Hepatocyte (in vitro differentiated cells): ENCODE data around the gene LCP1. TPM values are rescaled to one million over a fixed set of nuclear protein-coding genes. Genes with fewer than 3 reads are reported as not detected.

Experiments
- DNase-seq: peaks from one replicate; pipeline ENCODE4 v3.0.0-alpha.2; 2016; ENCODE audit warnings: low spot score
- H2AFZ ChIP-seq: fragments of 200-600 bp; sonication (generic); 2 replicates; pipeline ENCODE4 v1.6.0; 2016; ENCODE audit warnings: antibody characterized with exemption, mild to moderate bottlenecking
- H3K27ac ChIP-seq: fragments of 200-600 bp; sonication (generic); 2 replicates; pipeline ENCODE4 v1.5.1; 2016; ENCODE audit warnings: mild to moderate bottlenecking
- H3K27me3 ChIP-seq: fragments of 200-600 bp; sonication (generic); 2 replicates; pipeline ENCODE4 v1.6.1; 2016
- H3K36me3 ChIP-seq: fragments of 200-600 bp; sonication (generic); replicated peaks from 2 replicates; pipeline ENCODE4 v1.5.1; 2016; ENCODE audit warnings: low read depth; ENCODE audit not compliant: insufficient read depth
- H3K4me1 ChIP-seq: fragments of 200-600 bp; sonication (generic); 2 replicates; pipeline ENCODE4 v1.5.1; 2016; ENCODE audit warnings: mild to moderate bottlenecking, moderate library complexity; ENCODE audit not compliant: insufficient read depth
- H3K4me2 ChIP-seq: fragments of 200-600 bp; sonication (generic); 2 replicates; pipeline ENCODE4 v1.6.0; 2016
- H3K4me3 ChIP-seq: fragments of 200-600 bp; sonication (generic); 2 replicates; pipeline ENCODE4 v1.5.1; 2016; ENCODE audit warnings: mild to moderate bottlenecking
- H3K79me2 ChIP-seq: fragments of 200-600 bp; sonication (generic); 2 replicates; pipeline ENCODE4 v1.6.0; 2017; ENCODE audit warnings: mild to moderate bottlenecking
- H3K9me2 ChIP-seq: fragments of 200-600 bp; sonication (generic); replicated peaks from 2 replicates; pipeline ENCODE4 v1.6.0; 2017; ENCODE audit warnings: mild to moderate bottlenecking; ENCODE audit not compliant: insufficient read depth
- H3K9me3 ChIP-seq: fragments of 200-600 bp; sonication (generic); 2 replicates; pipeline ENCODE4 v1.5.1; 2016; ENCODE audit warnings: low read depth, mild to moderate bottlenecking
- H4K20me1 ChIP-seq: fragments of 200-600 bp; sonication (generic); 2 replicates; pipeline ENCODE4 v1.6.0; 2016; ENCODE audit warnings: mild to moderate bottlenecking; ENCODE audit not compliant: insufficient read depth, poor library complexity, severe bottlenecking
- EZH2 ChIP-seq: fragments of 200-600 bp; sonication (generic); IDR thresholded peaks from 2 replicates; pipeline ENCODE4 v1.6.1; 2016; ENCODE audit warnings: antibody characterized with exemption, mild to moderate bottlenecking, borderline replicate concordance
- EZH2phosphoT487 ChIP-seq: fragments of 200-600 bp; sonication (generic); IDR thresholded peaks from one replicate; pipeline ENCODE4 v1.6.1; 2018; ENCODE audit warnings: antibody characterized with exemption, mild to moderate bottlenecking, low read depth, moderate library complexity; ENCODE audit not compliant: unreplicated experiment, severe bottlenecking
- WGBS: methylation state at CpG from one replicate; pipeline ENCODE4 v1.1.6; 2016; ENCODE audit warnings: low lambda C conversion rate; ENCODE audit errors: missing lambda C conversion rate; 5-methylcytosine and 5-hydroxymethylcytosine counted together
- polyA plus RNA-seq: library from polyadenylated mRNA; unstranded; fragments of >200 nt; fragmentation: Nextera tagmentation; extraction: Ambion mirVana; gene quantifications from 2 replicates; pipeline ENCODE4 v1.2.1, GENCODE V29; 2016
- total RNA-seq: library from RNA; depleted of rRNA; stranded (reverse); fragments of >200 nt; gene quantifications from 2 replicates; pipeline ENCODE4 v1.2.3, GENCODE V29; 2014
- TF ChIP-seq, protein P1 (sequence below): fragments of 200-600 bp; sonication (generic); IDR thresholded peaks from 2 replicates; pipeline ENCODE4 v1.5.1; 2016; ENCODE audit warnings: antibody characterized with exemption, mild to moderate bottlenecking; ENCODE audit not compliant: poor library complexity

Gene LCP1
- total and polyA plus RNA-seq, 2 experiments from 2014 or later: 18.9 to 30.6 TPM

DNA sequence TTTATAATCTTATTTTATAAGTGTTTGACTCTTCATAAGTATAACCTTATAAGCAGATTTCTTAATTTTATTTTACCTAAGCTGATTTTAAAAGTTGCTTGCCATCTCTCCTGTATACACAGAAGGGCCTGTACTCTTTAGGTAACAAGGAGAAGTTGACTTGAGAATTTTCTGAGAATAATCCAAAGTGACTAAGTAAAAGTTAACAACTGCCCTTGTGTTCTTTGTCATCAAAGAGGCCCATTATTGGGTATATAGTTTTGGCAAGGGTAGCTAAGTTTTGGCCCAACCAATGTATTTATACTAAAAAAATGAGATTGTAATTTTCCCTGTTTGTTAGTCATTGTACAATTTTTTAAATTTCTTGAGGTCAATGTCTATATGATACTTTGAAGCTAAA, 3.2 kb downstream of the LCP1 start:
- H2AFZ ChIP-seq: no peak overlapping the region
- H3K27me3 ChIP-seq: no peaks in the 10 kb centered on the region
- H3K27ac ChIP-seq: no peak overlapping the region
- H3K4me1 ChIP-seq: no peaks in the 10 kb centered on the region
- no peak for TF ChIP-seq EZH2
- TF ChIP-seq EZH2phosphoT487: no peak
- TF ChIP-seq, protein P1, sequence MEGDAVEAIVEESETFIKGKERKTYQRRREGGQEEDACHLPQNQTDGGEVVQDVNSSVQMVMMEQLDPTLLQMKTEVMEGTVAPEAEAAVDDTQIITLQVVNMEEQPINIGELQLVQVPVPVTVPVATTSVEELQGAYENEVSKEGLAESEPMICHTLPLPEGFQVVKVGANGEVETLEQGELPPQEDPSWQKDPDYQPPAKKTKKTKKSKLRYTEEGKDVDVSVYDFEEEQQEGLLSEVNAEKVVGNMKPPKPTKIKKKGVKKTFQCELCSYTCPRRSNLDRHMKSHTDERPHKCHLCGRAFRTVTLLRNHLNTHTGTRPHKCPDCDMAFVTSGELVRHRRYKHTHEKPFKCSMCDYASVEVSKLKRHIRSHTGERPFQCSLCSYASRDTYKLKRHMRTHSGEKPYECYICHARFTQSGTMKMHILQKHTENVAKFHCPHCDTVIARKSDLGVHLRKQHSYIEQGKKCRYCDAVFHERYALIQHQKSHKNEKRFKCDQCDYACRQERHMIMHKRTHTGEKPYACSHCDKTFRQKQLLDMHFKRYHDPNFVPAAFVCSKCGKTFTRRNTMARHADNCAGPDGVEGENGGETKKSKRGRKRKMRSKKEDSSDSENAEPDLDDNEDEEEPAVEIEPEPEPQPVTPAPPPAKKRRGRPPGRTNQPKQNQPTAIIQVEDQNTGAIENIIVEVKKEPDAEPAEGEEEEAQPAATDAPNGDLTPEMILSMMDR: no peak
- no peaks in the 10 kb centered on the region for H3K9me3 ChIP-seq
- no peaks in the 10 kb centered on the region for H4K20me1 ChIP-seq
- no peaks in the 10 kb centered on the region for H3K36me3 ChIP-seq
- no peak overlapping the region for H3K4me3 ChIP-seq
- no peak overlapping the region for H3K4me2 ChIP-seq
- H3K9me2 ChIP-seq: no peaks in the 10 kb centered on the region
- H3K79me2 ChIP-seq: no peaks in the 10 kb centered on the region
- no peak for DNase-seq

DNA sequence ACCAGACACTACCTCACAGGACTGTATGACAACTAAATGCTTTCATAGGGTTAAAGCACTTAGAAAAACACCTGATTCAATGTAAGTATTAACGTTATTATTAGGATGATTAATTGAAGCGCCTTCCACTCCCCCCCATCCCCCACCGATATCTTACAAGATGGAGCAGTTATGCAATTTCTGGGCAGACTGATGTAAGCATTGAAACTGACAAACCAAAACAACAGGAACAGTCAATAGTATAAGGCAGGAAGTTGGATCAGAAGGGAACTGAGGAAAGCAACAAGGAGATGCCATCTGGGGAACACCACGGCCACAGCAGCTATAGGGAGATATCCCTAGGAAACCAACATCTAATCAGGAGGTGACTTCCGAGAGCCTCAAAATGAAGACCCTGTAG, 3.8 kb downstream of the LCP1 start:
- Histone ChIP-seq H3K4me2 (no peak overlapping the region), H3K79me2 (no peaks in the 10 kb centered on the region), H3K27ac (no peak overlapping the region), H2AFZ (no peak overlapping the region), H4K20me1 (no peaks in the 10 kb centered on the region), H3K4me1 (no peaks in the 10 kb centered on the region), H3K36me3 (no peaks in the 10 kb centered on the region), H3K9me2 (no peaks in the 10 kb centered on the region), H3K9me3 (no peaks in the 10 kb centered on the region), H3K27me3 (no peaks in the 10 kb centered on the region), H3K4me3 (no peak overlapping the region)
- no peak for TF ChIP-seq EZH2
- TF ChIP-seq, protein P1: no peak
- no peak for TF ChIP-seq EZH2phosphoT487
- no peak for DNase-seq
- WGBS: 98% methylated on average over 5 of the region's 5 CpGs

DNA sequence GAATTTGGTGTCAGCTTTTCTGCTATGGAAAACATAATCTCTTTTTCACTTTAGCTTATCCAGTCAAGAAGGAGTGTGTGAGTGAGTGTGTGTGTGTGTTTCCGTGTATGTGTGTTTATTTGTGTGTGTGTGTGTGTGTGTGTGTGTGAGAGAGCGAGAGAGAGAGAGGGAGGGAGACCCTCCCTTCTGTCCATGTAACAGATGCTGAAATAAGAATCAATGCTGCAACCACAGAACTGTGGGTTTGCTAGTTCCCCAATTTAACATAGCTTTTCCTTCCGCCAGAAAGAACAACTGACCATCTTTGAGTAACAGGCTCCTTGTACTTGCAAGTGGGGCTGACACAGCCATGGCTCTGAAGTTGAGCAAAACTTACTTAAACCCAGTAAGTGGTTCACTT, 5.2 kb downstream of the LCP1 start:
- DNase-seq: no peak
- Histone ChIP-seq H3K4me3 (no peak overlapping the region), H4K20me1 (no peaks in the 10 kb centered on the region), H3K79me2 (no peaks in the 10 kb centered on the region), H3K36me3 (no peaks in the 10 kb centered on the region), H3K4me1 (no peaks in the 10 kb centered on the region), H3K9me2 (no peaks in the 10 kb centered on the region), H3K4me2 (no peak overlapping the region), H3K9me3 (no peaks in the 10 kb centered on the region), H3K27me3 (no peaks in the 10 kb centered on the region), H3K27ac (no peak overlapping the region), H2AFZ (no peak overlapping the region)
- TF ChIP-seq, protein P1: no peak
- TF ChIP-seq EZH2phosphoT487 (no peak), EZH2 (no peak)
- 76% methylated on average over 3 of the region's 3 CpGs for WGBS

DNA sequence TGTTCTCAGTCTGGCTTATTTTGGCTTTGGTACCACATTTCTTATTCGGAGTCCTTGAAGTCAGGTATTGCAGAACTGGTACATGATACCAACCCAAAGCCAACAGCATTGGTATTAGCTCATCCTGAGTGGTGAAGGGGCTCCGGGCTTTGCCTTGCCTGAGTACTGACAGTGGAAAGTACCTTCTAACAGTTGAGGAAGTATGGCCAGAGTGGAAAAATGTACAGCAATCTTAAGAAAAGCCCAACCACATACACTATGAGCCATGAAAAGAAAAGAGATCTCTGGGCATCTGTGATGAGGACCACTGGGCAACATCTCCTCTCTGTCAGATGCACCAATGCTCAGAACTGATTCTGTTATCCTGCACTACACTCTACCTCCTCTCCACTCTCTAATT, 8.3 kb downstream of the LCP1 start:
- Histone ChIP-seq H4K20me1 (no peaks in the 10 kb centered on the region), H3K9me2 (no peaks in the 10 kb centered on the region), H3K27ac (no peak overlapping the region), H3K4me1 (peaks cover 2% of the 10 kb centered on the region), H3K36me3 (no peaks in the 10 kb centered on the region), H3K4me3 (no peak overlapping the region), H3K4me2 (no peak overlapping the region), H3K9me3 (no peaks in the 10 kb centered on the region), H3K79me2 (no peaks in the 10 kb centered on the region), H3K27me3 (no peaks in the 10 kb centered on the region), H2AFZ (no peak overlapping the region)
- TF ChIP-seq EZH2phosphoT487: no peak
- no peak for TF ChIP-seq EZH2
- TF ChIP-seq, protein P1: no peak
- no peak for DNase-seq
- 98% methylated on average over 2 of the region's 2 CpGs for WGBS
